ENCODE data around the gene SORT1. TPM values are rescaled to one million over a fixed set of nuclear protein-coding genes. Genes with fewer than 3 reads are reported as not detected.
"Not testable (repeated sequence)": the region's sequence is repeated elsewhere in the genome, so short reads cannot be mapped to it uniquely, and the experiment has no call there.

The SORT1 gene
- total RNA-seq, 2 donors from 2014 or later: 1.5 to 1.8 TPM

DNA sequence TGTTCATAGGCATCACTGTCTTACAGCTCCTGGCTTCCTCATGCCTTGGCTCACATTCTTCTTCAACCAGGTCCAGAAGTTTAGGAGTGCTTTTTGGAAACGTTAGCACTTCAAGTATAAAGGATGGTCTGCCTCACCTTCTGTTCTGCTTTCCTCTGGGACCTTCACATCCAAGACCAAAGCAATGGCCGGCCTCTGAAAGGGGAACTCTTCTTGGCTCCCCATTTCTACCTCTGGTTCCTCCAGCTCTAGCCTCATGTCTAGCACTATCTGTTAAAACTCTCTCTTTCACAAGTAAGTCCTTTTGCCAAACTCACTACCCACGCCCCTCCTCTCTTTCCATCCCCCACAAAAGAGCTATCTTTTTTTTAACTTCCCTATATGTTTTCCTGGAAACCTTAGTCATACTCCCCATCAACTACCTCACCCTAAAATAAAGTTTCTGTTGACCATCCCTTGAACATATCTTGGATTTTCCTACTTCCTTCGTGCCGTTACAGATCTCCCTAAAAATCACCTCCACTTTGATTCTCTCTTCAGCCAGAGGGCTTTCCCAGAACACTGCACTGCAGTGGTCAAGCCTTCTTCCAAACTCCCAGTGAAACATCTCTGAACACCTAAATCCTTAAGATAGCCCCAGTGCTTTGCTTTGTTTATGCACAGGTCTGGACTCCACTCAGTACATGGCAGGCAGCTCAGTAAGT is 7.9 kb downstream of the SORT1 start:
- DNase-seq (ENCODE audit: low spot score in 2 of 2) (no peak), ATAC-seq (no peak)
- Mint-ChIP-seq H3K36me3 (no peaks in the 10 kb centered on the region), H3K27ac (no peak overlapping the region), H3K9me3 (no peaks in the 10 kb centered on the region)

DNA sequence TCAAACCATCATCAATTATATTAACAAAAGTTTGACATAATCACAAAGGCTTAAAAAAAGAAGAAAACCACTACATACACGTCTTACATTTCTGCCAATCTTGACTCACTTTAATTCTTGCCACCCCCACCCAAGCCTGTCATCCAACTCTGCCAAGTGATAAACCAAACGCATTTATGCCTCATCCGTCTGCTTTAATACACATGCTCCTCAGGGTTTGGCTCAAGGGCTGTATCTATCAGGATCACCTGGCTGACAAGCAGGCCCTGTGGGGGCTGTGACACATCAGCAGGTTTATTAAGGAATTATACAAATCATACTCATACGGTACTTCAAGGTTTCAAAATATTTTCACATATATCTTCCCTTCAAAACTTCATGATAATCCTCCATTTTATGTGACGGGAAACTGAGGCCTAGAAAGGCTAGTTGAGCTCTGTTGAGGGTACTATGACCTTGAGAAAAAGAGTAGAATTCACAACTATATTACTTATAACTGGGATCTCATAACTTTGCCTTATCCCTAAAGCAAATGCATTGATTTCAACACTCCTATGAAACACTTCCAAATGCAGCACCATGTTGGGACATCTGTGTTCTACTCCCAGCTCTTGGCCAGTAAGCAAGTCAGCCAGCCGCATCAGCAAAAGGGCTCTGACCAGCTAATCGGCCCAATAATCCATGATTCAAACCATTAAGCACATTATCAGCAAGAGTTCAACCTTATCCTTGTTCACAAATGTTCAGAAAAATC is 8.7 kb downstream of the SORT1 start:
- Mint-ChIP-seq H3K27ac (no peak overlapping the region), H3K36me3 (no peaks in the 10 kb centered on the region), H3K9me3 (no peaks in the 10 kb centered on the region)
- ATAC-seq (no peak), DNase-seq (ENCODE audit: low spot score in 2 of 2) (no peak)

DNA sequence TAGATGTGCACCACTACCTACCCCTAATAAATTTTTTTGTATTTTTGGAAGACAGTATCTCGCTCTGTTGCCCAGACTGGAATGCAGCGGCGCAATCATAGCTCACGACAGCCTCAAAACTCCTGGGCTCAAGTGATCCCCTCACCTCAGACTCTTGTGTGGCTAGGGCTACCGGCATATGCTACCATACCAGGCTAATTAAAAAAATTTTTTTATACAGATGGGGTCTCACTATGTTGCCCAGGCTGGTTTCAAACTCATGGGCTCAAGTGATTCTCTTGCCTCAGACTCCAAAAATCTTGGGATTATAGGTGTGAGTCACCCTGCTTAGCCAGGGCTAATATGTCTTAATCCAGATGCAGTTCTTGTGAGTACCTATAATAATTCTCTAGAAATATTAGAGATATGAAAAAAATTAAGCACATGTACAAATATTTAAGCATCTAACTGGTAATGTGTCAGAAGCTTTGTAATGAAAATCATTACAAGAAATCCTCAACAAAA is 9.5 kb downstream of the SORT1 start:
- ATAC-seq (no peak), DNase-seq (ENCODE audit: low spot score in 2 of 2) (no peak)
- no peaks in the 10 kb centered on the region for H3K9me3 Mint-ChIP-seq
- H3K36me3 Mint-ChIP-seq: no peaks in the 10 kb centered on the region
- H3K27ac Mint-ChIP-seq: no peak overlapping the region

DNA sequence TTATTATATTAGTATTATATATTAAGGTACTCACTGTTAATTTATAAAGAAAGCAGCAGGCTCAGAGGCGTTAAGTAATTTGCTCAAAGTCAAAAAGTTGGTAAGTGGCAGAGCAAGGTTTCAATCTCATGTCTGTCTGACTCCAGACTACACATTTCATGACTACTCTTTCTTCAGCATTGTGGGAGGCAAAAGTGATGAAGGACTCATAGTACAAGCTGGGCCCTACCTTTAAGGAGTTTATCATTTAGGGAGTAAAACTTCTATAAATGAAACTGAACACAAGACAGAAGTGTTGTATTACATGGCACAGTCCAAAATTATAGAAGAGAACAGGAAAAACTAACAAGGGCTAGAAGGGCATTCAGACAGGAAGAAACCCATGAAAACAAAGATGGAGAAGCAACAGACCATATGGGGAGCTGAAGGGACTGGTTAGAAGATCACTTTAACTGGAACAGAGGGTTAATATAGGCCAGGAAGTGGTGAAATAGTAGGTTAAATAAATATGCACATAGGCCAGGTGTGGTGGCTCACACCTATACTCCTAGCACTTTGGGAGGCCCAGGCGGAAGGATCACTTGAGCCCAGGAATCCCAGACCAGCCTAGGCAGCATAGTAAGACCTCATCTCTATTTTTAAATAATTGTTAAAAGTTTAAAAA is 11.5 kb downstream of the SORT1 start:
- Mint-ChIP-seq H3K27ac (no peak overlapping the region), H3K9me3 (no peaks in the 10 kb centered on the region), H3K36me3 (no peaks in the 10 kb centered on the region)
- no peak for DNase-seq (ENCODE audit: low spot score in 2 of 2)
- peak in 1 of 2 donors; percentile 89 for ATAC-seq

DNA sequence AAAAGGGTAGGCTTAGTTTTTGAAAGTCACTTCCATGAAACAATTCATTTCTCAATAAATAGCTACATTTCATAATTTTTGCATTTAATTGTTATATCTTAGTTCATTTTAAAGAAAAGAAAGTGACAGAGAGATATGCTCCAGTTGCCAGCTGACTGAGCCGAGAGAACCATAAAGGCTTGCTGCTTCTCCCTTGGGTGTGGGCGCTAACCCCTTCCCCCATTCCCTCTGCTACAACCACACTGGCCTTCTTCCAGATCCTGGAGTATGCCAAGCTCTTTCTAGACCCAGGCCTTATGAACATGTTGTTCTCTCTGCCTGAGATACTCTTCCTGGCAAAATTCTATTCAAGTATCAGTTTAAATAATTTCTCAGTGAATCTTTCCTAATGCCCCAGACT is 12.3 kb downstream of the SORT1 start:
- Mint-ChIP-seq H3K9me3 (no peaks in the 10 kb centered on the region), H3K36me3 (no peaks in the 10 kb centered on the region), H3K27ac (no peak overlapping the region)
- DNase-seq (ENCODE audit: low spot score in 2 of 2) (no peak), ATAC-seq (no peak)

DNA sequence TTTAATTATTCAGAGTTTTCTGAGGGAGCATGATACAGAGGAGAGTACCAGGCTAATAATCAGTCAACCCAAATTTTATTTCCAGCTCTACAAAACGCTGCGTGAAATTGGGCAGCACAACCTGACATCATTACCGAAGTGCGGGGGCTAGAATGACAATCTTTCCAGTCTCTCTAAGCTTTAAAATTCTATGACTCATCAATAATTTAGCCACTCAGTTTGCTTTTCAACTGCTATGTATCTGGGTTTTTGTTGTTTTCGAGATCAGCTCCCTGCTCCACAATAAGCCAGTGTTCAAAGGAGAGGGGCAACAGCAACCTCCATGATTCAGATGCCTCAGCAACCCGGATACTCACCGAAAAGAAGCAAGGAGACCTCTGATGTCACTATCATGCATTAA is 13.9 kb downstream of the SORT1 start:
- Mint-ChIP-seq H3K27ac (no peak overlapping the region), H3K9me3 (no peaks in the 10 kb centered on the region), H3K36me3 (no peaks in the 10 kb centered on the region)
- DNase-seq (ENCODE audit: low spot score in 2 of 2) (no peak), ATAC-seq (no peak)

DNA sequence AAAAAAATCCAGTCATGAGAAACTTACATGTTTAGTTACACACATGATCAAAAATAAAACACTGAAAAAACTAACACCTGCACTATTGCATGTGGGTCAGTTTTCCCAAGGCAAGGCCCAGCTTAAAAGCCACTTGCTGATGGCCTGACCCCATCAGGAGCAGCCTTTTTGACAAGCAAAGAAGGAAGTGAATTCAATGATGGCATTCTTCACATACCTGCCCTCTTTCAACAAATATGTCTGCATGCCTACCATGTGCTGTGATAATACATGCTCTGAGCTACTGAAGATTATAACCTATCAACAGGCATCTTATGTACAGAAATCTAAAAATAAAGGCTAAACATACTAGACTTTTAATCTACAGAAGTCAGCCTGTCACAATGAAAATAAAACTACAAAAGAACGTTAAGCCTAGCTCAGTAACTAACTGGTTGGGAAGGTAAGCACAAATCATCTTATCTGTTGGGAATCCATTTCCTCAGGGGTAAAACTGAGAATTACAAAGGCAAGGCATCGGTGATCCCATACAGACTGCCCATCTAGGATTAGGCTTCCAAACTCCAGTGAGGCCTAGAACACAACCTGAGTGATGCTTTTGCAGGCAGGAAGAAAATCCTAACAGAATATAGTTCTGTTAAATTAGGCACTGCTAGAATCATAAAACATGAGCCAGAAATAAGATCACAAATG is 14.5 kb downstream of the SORT1 start:
- Mint-ChIP-seq H3K27ac (no peak overlapping the region), H3K9me3 (no peaks in the 10 kb centered on the region), H3K36me3 (no peaks in the 10 kb centered on the region)
- ATAC-seq (no peak), DNase-seq (ENCODE audit: low spot score in 2 of 2) (no peak)

DNA sequence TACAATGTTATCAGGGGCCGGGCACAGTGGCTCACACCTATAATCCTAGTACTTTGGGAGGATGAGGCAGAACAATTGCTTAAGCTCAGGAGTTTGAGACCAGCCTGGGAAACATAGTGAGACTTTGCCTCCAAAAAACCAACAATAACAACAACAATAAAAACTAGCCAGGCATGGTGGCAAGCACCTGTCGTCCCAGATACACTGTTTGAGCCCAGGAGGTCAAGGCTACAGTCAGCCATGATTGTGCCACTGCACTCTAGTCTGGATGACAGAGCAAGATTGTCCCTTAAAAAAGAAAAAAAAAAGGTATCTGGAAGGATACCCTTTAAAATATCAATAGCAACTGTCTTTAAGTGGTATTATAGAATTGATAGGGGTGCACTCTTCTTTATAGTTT is 16.1 kb downstream of the SORT1 start:
- no peak overlapping the region for H3K27ac Mint-ChIP-seq
- H3K9me3 Mint-ChIP-seq: no peaks in the 10 kb centered on the region
- no peaks in the 10 kb centered on the region for H3K36me3 Mint-ChIP-seq
- no peak for DNase-seq (ENCODE audit: low spot score in 2 of 2)
- no peak for ATAC-seq

DNA sequence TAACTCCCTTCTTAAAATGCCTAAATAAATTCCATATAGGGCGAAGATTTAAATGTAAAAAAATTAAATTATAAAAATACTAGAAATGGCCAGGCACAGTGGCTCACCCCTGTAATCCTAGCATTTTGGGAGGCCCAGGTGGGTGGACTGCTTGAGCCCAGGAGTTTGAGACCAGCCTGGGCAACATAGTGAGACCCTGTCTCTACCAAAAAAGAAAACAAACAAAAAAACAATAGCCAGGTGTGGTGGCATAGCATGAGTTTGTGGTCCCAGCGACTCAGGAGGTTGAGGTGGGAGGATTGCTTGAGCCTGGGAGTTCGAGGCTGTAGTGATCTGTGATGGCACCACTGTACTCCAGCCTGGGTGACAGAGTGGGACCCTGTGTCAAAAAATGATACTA is 17.8 kb downstream of the SORT1 start:
- H3K27ac Mint-ChIP-seq: no peak overlapping the region
- DNase-seq (ENCODE audit: low spot score in 2 of 2): no peak
- H3K9me3 Mint-ChIP-seq: no peaks in the 10 kb centered on the region
- no peak for ATAC-seq
- no peaks in the 10 kb centered on the region for H3K36me3 Mint-ChIP-seq

DNA sequence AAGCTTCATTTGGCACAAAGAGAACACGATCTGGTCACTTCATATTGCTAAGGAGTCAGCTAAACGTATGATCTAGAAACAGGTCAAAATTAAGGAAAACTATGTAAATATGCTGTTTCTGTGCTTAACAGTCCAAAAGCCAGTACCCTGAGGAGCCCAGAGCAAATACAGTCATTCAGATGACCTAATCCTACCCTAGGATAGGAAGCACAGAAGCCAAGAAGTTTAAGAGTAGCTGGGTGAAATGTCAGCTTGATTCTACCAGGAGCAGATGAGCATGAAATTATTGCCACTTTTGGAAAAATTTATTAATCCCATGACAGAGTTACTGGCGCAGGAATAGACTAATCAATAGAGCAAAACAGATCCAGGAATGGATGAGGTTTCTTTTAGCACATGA is 18.3 kb downstream of the SORT1 start:
- Mint-ChIP-seq H3K9me3 (no peaks in the 10 kb centered on the region), H3K36me3 (no peaks in the 10 kb centered on the region), H3K27ac (no peak overlapping the region)
- DNase-seq (ENCODE audit: low spot score in 2 of 2) (no peak), ATAC-seq (no peak)

DNA sequence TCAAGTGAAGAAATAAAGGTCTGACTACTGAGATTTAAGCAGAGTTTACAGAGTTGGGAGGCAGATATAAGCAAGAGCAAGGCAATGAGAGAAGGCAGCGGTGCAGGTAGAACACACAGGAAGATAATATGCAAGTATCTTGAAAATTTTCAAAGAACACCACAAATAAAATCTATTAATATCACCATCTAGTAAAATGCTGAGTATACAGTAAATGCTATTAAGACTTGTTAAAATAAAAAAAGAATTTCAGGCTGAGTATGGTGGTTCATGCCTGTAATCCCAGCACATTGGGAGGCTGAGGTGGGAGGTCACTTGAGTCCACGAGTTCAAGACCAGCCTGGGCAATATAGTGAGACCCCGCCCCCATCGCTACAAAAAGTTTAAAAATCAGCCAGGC is 20.0 kb downstream of the SORT1 start:
- Mint-ChIP-seq H3K9me3 (no peaks in the 10 kb centered on the region), H3K27ac (no peak overlapping the region), H3K36me3 (no peaks in the 10 kb centered on the region)
- no peak for DNase-seq (ENCODE audit: low spot score in 2 of 2)
- no peak for ATAC-seq

DNA sequence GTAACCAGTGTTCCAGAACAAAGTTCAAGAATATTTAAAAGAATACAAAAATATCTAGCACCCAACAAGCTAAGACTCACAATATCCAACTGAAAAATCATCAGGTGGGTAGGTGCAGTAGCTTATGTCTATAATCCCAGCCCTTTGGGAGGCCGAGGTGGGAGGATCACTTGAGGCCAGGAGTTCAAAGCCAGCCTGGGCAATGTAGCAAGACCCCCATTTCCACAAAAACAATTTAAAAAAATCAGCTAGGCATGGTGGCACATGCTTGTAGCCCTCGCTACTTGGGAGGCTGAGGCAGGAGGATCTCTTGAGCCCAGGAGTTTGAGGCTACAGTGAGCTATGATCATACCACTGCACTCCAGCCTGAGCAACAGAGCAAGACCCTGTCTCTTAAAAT is 24.0 kb downstream of the SORT1 start:
- not testable (repeated sequence) for DNase-seq (ENCODE audit: low spot score in 2 of 2); ATAC-seq; H3K27ac Mint-ChIP-seq; H3K36me3 Mint-ChIP-seq; H3K9me3 Mint-ChIP-seq

DNA sequence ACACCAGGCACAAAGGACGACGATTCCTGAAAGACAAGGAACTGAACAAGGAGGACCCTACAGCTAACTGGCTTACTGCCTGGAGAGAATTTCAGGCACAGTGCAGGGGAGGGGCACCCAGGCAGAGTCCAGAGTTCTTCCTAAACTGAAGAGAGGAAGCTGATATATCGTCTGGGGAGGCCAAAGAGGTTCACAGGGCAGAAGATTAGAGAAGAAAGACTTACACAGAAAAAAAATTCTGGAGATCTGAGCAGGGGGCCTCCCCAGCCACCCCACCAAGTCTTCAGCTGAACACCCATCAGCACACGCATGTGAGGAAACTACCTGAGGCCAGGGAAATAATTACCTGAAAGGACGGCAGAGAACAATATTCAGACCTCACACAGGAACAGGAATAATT is 24.6 kb downstream of the SORT1 start:
- DNase-seq (ENCODE audit: low spot score in 2 of 2) (no peak), ATAC-seq (no peak)
- H3K36me3 Mint-ChIP-seq: no peaks in the 10 kb centered on the region
- no peak overlapping the region for H3K27ac Mint-ChIP-seq
- H3K9me3 Mint-ChIP-seq: no peaks in the 10 kb centered on the region

DNA sequence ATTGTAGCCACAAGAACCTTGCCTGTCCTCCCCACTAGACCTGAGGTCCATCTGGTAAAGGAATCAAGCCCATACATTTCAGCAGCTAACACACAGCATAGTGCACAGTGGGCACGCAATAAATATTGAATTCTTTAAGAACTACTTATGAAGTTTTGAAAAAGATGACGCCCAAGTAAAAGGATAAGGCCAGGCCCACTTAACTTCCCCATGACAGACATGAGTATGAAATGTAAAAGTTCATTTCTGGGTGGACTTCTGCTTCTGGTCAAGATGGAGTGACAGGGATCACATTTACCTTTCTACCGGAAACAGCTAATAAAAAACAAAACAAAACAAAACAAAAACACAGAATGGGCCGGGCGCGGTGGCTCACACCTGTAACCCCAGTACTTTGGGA is 25.4 kb downstream of the SORT1 start:
- Mint-ChIP-seq H3K36me3 (no peaks in the 10 kb centered on the region), H3K27ac (no peak overlapping the region), H3K9me3 (no peaks in the 10 kb centered on the region)
- no peak for DNase-seq (ENCODE audit: low spot score in 2 of 2)
- ATAC-seq: no peak

DNA sequence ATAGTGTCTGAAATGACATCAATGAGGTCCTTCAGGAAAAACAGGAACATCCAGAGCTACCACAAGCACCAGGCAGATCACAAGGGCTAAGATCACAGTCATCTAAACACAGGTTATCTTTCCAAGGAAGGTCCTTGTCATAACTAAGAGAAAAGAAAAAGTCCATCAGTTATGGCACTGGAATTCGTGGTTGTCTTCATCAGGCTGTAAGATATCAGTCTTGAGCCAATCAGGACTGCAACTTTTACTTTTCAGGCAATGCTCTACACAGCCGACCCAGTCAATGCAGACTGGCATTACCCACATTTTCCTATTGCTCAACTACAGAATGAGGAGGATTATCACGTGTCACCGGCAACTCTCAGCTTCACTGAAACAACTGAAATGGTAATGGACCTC is 26.4 kb downstream of the SORT1 start:
- DNase-seq (ENCODE audit: low spot score in 2 of 2): no peak
- Mint-ChIP-seq H3K36me3 (no peaks in the 10 kb centered on the region), H3K27ac (peak overlapping the region; percentile 17 to 46), H3K9me3 (no peaks in the 10 kb centered on the region)
- ATAC-seq: peak; percentile 83 to 85

DNA sequence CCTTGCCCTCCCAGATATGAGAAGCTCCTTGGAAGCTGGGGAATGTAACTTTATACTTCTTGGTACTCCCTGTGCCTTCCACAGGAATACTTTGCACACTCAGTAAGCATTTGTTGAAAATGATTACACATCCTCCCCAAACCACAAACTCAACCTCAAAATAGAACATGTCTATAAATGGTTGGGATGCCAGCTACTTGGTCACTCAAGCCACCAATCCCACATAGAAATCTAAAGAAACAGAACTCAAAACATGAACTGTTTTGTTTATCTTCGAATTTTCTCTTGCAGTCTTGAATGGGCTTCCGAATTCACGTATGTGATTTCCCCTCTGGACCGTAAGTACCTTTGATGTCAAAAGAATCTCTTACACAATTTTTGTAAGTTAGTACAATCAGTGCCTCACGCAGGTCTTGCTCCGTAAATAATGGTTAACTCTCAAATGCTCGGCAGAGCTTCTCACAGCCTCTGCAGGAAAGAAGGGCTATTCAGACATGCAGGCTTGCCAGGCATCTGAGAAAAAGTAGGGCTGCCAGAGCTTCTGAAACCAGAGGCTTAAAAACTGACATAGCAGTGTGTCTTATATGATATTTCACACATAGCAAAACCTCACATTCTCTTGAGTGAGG is 26.9 kb downstream of the SORT1 start:
- no peaks in the 10 kb centered on the region for H3K36me3 Mint-ChIP-seq
- peak overlapping the region; percentile 17 to 46 for H3K27ac Mint-ChIP-seq
- DNase-seq (ENCODE audit: low spot score in 2 of 2) (no peak), ATAC-seq (peak in 1 of 2 donors; percentile 47)
- H3K9me3 Mint-ChIP-seq: no peaks in the 10 kb centered on the region
